Stromal cell of bone marrow (primary cell): ENCODE data around the gene COL5A2.

Experiments used
- DNase-seq: peaks from one replicate; pipeline ENCODE4 v3.0.0-alpha.2; 2012; ENCODE audit warnings: low read depth

COL5A2 gene

GRCh38 chr2:189178726-189179569 lies 613 bp downstream of the COL5A2 start:
- DNase-seq = peak; percentile 57

GRCh38 chr2:189178054-189178453 lies 1.5 kb downstream of the COL5A2 start:
- DNase-seq = no peak

GRCh38 chr2:189177251-189177840 lies 2.2 kb downstream of the COL5A2 start:
- DNase-seq = no peak

- DNase-seq = no peak
Measured at GRCh38 chr2:189176516-189176915, 3.0 kb downstream of the COL5A2 start.

GRCh38 chr2:189175869-189176433 lies 3.6 kb downstream of the COL5A2 start:
- no peak for DNase-seq

- DNase-seq = no peak
Measured at GRCh38 chr2:189171956-189172609, 7.5 kb downstream of the COL5A2 start.

- no peak for DNase-seq
Measured at GRCh38 chr2:189168856-189169499, 10.6 kb downstream of the COL5A2 start.

- no peak for DNase-seq
Measured at GRCh38 chr2:189165656-189166380, 13.7 kb downstream of the COL5A2 start.

- no peak for DNase-seq
Measured at GRCh38 chr2:189164746-189165145, 14.8 kb downstream of the COL5A2 start.

GRCh38 chr2:189163889-189164288 lies 15.7 kb downstream of the COL5A2 start:
- peak; percentile 64 for DNase-seq

GRCh38 chr2:189162566-189162965 lies 17.0 kb downstream of the COL5A2 start:
- DNase-seq = no peak

- DNase-seq = no peak
Measured at GRCh38 chr2:189161894-189162293, 17.7 kb downstream of the COL5A2 start.

GRCh38 chr2:189159717-189160116 lies 19.8 kb downstream of the COL5A2 start:
- no peak for DNase-seq

GRCh38 chr2:189159273-189159672 lies 20.3 kb downstream of the COL5A2 start:
- no peak for DNase-seq

- DNase-seq = no peak
Measured at GRCh38 chr2:189157939-189158338, 21.6 kb downstream of the COL5A2 start.

- DNase-seq = no peak
Measured at GRCh38 chr2:189157456-189157855, 22.1 kb downstream of the COL5A2 start.

- DNase-seq = no peak
Measured at GRCh38 chr2:189155795-189156194, 23.8 kb downstream of the COL5A2 start.

GRCh38 chr2:189153619-189154018 lies 25.9 kb downstream of the COL5A2 start:
- DNase-seq = peak; percentile 73

GRCh38 chr2:189152483-189152882 lies 27.1 kb downstream of the COL5A2 start:
- no peak for DNase-seq

- no peak for DNase-seq
Measured at GRCh38 chr2:189151906-189152305, 27.7 kb downstream of the COL5A2 start.

GRCh38 chr2:189150033-189150432 lies 29.5 kb downstream of the COL5A2 start:
- DNase-seq = no peak

GRCh38 chr2:189147989-189148388 lies 31.6 kb downstream of the COL5A2 start:
- no peak for DNase-seq
